GM18867 (cell line): ENCODE results near the gene DIPK1B.

Experiments
- ATAC-seq: cut with Tn5 transposase; IDR thresholded peaks from one replicate; pipeline ENCODE4 v1.9.1; 2021; ENCODE audit warnings: mild to moderate bottlenecking, moderate library complexity; ENCODE audit not compliant: unreplicated experiment

The DIPK1B gene

DNA sequence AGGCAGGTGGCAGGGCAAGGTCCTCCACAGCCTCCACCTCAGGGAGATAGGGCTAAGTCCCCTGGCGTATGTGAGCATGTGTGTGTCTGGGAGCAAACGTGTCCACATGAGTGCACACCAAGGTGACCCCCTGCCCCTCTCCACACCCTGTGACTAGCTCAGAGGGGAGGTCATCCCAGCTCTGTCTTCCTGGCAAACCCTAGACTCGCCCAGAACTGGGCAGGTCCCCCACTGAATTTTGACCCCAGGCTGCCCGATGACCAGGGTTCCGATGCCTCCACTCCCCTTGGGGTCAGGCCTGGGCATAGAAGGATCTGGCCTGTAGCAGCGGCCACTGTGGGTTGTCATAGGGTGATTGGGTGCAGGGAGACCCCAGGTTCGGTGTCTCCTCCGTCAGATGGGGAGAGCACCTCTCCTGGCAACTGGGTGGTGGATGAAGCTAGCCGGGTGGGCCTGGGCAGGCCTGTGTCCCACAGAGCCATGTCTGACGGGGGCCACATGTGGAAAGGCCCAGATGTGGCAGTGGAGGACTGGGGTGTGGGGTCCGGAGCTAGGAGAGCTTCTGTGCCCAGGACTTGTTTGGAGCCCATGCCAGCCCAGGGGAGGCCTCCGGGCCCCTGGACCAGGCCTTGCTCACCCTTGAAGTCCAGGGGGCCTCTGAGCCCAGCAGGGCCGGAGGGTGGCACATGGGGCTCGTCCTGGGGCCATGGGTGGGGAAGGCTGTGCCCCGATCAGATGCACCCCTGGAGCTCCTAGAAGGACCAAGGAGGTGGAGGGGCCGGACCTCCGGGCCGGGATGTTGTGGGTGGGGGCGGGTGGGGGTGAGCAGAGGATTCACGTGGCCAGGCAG lies 6.2 kb downstream of the DIPK1B start:
- ATAC-seq: no peak

DNA sequence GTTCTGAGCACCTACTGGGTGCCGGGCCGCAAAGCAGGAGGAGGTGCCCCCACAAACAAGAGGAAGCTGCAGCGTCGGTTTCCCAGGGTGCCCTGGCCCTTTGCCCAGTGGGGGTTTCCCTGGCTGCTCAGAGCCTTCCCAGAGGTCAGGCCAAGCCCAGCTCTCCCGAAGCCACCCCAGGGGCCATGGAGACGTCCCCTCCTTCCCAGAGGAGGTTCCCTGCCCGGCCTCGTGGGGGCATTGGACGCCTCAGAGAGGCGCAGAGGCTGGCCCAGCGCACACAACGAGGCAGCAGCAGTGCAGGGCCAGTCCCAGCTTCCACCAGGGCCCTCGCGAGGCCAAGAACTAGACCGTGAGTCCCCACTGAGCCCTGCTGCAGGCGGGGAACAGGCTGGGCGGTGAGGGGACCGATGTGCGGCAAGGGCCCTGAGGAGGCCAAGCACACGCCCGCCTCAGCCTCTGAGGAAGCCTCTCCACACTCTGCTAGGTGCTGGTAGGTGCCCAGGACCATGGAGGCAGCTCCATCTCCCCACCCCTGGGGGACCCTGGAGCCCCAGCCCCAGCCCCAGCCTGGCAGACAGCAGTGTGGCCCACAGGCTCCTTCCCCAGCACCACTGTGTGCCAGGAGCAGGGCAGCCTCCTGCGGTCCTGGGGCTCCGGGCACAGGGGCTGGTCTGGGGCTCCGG lies 7.0 kb downstream of the DIPK1B start:
- no peak for ATAC-seq

DNA sequence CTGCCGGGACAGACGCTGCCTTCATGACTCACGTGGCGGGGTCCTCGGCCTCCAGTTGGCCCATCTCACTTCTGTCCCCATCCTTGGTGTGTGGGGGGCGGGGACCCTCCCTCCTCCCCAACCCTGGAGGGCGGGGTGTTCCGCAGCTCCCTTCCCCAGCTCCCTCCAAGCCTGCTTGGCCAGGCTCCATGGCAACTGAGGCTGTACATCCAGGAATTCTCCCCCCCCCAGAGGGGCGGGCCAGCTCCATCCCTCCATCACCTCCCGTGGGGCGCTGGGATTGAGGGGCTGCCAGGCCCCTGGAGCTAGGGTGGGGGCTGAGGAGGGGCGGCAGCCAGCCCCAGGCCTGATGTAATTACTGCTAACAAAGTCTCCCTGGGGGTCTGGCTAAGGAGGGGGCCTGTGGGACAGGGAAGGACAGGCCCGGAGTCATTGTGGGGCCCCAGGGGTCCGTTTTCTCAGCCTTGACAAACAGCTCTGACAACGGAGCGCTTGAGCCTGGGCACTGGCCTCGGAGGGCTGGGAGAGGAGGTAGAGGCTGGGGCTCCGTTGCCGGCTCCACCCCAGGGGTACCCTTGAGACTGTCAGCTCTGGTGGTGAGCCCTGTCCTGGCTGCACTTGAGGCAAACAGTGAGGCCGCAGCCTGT lies 8.0 kb downstream of the DIPK1B start:
- ATAC-seq: no peak

DNA sequence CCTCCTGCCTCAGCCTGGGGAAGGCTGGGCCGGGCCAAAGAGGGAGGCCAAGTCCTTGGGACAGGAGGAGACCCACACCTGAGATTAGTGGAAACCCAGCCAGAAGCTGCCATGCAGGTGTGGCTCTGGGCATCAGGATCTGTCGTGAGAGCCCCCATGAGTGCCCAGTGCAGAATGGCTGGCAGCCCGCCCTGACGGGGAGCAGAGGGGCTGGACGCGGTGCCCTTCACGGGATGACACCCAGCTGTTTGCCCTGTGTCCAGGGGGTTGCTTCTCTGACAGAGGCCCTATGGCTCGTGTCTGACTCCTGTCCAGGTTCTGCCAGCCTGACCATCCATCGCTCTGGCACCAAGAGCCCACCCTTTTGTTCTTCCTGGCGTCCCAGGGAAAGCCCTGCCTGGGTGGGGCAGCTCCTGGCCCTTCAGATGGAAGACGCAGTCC lies 8.5 kb downstream of the DIPK1B start:
- ATAC-seq: no peak

DNA sequence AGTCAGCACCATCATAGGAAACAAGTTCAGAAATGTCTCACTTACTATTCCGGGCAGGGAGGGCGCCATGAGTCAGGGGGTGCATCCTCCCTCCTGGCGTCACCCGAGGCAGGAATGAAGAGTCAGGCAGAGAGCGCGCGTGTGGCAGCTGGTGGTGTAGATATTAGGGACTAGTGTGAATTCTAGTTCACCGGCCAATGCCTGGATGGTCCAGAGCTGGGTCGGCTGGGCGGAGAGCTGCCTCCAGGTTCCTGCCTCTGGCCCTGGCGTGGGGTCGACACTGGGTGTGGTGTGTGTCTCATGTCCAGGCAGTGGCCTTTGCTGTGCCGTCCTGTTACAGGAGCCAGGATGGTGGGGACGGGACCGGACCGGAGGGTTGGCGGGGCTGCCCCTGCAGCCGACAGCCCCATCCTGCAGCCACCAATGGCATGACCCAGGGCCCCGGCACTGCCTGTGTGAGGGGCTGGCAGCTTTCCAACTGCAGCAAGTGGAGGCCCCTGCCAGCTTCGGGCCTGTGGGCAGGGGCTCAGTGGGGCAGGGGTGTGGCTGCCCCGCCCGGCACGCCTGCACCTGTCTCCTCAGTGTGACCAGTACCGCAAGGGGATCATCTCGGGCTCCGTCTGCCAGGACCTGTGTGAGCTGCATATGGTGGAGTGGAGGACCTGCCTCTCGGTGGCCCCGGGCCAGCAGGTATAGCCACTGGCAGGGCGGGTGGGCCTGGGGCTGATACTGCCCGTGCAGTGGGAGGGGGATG lies 9.1 kb downstream of the DIPK1B start:
- ATAC-seq: no peak

DNA sequence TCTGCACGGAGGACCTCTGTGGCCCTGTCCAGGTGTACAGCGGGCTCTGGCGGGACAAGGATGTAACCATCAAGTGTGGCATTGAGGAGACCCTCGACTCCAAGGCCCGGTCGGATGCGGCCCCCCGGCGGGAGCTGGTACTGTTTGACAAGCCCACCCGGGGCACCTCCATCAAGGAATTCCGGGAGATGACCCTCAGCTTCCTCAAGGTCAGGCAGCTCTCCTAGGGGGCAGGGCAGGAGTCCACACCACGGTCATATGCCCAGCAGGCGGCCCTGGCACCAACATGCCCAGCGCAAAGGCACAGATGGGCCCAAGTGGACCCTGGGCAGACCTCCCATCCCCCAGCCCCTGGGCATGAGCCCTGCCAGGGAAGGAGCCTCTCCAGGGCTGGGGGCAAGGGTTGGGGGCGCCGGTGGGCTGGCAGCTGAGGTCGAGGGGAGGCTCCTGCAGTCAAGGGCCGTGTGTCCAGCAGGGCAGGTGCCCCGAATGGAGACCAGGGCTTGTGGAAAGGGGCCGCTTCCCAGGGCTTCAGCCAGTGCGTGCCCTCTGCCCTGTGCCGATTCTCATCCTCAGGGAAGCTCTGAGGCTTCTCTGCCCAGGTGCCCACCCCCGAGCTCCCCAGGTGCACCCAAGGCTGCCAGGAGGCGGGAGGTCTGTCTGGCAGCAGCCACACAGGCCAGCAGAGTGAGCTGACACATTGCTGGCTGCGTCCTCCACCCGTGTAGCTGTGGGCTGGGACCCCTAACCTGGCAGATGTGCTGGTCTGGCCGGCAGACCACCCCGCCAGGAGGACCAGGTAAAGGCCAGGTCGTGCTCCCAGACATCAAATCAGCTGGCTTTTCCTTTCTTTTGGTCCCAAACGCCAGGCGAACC lies 10.0 kb downstream of the DIPK1B start:
- no peak for ATAC-seq

DNA sequence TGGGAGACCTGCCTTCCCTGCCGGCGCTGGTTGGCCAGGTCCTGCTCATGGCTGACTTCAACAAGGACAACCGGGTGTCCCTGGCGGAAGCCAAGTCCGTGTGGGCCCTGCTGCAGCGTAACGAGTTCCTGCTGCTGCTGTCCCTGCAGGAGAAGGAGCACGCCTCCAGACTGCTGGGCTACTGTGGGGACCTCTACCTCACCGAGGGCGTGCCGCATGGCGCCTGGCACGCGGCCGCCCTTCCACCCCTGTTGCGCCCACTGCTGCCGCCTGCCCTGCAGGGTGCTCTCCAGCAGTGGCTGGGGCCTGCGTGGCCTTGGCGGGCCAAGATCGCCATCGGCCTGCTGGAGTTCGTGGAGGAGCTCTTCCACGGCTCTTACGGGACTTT lies 10.6 kb downstream of the DIPK1B start:
- no peak for ATAC-seq

DNA sequence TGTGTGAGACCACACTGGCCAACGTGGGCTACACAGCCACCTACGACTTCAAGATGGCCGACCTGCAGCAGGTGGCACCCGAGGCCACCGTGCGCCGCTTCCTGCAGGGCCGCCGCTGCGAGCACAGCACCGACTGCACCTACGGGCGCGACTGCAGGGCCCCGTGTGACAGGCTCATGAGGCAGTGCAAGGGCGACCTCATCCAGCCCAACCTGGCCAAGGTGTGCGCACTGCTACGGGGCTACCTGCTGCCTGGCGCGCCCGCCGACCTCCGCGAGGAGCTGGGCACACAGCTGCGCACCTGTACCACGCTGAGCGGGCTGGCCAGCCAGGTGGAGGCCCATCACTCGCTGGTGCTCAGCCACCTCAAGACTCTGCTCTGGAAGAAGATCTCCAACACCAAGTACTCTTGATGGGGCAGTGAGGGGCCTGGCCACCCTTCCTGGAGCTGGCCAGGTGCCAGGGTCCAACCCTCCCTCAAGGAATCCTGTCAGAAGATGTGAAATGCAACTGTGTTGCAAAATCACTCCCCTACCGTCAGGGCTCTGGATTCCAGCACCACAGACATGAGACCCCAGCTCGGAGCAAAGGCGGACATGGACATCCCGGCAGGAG lies 11.1 kb downstream of the DIPK1B start:
- ATAC-seq: no peak

DNA sequence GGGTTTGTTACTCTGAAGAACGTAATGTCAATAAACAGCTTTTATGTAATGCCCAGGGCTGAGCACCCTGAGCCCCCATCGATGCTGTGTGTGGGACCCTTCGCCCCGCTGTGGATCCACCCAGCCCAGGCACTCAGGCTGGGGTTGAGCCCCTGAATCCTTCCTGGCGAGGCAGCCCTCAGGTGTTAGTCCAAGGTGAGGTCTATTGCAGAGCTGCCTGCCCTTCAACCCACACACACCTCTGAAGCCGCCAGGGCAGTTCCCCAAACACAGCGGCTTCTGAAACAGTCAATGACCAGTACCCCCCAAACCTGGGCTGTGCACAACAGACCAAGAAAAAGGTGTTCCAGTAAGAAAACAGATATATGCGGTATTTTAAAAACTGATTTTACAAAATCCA lies 11.6 kb downstream of the DIPK1B start:
- ATAC-seq: no peak

DNA sequence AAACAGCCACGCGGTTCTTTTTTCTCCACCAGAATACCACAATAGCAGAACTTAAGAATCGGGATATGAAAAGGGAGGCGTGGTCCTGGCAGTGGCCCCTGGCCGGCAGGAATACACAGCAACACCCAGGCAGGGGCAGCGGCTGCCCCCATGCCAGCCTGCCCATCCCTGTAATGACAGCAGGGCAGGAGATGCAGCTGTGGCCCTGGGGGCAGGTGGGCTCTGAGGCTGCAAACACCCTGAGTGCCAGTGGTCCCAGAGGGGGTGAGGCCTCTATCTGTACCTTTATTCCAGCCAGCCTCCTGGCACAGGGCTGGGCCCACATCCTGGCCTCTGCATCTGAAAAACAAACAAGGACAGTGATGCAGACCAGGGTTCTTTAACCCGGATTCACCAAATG lies 12.4 kb downstream of the DIPK1B start:
- ATAC-seq: no peak

DNA sequence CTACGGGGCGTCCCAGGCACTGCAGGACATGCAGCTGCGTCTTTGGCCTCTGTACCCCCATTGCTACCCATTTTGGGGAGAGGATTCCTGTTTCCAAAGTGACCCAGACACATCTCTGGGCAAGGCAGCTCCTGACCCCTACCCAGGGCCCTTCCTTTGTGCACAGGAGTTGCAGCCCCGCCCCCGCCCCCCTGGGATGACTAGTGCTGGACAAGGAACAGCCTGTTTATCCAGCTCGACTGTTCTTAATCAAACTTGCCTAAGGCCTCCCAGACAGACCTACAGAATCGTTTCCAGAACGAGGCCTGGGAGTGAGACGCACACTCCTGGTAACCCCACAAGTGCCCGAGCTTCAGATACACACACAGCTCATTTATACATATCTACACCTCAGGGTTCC lies 13.2 kb downstream of the DIPK1B start:
- no peak for ATAC-seq

DNA sequence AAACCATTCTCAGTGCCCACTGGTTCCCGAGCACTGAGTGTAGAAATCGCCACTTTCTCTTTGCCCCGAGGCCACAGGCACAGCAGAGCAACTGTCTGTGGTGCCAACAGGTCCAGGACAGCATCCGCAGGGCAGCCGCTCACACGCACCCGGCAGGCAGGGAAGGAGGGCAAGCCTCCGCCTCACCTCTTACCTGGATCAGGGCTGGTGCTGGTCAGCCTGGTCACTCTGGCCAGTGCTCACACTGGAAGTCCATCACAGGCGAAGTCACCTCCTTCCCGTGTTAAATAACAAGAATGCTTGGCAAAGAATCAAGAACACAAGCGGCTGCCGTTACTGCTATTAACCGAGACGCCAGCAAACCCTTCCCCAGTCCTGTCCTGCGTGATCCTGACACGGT lies 13.7 kb downstream of the DIPK1B start:
- ATAC-seq: no peak

DNA sequence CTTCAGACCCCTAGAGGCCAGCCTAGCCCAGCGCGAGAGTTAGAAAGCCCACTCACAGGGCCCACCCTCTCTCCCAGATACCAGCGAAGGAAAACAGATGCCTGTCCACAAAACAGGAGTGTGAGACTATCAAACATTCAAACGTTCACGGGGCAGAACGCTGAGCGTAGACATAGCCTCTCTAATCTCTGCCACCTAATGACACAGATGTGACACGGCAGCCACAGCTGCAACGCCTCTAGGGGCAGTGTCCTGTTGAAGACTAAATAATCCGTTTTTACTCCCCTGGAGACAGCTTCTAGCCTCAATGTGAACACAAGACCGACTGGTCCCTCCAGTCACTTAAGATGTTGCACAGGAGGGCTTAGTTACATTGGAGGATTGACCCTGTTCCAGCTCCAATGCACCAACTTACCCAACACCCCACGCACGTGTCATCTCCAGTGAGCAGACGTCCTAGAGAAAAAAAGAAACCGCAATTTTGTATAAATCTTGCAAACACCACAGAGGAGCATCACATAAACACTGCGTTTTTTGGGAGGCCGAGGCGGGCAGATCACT lies 14.3 kb downstream of the DIPK1B start:
- ATAC-seq: no peak

DNA sequence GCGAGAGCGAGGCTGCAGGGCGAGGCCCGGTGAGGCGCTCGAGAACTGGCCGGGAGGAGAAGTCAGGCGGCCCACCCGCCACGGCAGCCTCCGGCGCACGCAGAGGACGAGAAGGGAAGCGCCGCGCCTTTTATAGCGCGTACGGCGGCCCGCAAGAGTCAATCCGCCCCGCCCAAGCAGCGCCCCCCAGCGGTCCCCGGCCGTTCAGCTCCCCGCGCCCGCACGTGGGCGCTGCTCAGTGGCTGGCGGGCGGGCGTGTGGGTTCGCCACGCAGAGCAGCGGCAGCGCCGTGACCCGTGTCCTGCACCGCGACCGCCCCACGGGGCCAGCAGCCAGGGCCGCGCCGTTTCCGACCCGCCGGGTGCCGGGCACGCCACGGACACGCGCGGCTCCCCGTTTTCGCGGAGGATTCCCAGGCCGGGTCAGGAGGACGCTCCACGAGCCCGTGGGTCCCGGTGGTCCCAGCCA lies 15.7 kb downstream of the DIPK1B start:
- ATAC-seq: peak; percentile 72

DNA sequence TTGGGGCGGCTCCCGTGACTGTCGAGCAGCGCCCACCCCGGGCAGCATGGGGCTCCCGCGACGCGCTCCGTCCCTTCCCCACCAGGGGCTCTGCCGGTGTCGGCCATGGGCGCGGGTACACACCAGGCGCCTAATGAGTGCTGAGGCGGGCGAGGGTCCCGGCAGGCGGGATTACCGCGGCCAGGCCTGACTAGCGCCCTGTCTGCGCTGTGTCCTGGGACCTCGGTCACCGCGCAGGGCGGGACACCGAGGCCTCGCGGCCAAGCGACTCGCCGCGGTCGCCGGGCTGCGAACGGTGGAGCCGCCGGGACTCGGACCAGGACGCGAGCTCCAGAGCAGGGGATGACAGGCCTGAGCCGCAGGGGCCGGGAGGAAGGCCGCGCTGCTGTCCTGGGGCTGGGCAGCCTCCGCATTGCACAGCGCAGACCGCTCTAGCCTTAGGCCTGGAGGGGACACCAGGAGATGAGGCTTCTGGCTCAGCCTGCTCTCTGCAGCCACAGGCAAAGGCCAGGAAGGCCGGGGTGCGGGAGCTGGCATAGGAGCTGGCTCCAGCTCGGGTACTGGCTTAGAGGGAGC lies 16.3 kb downstream of the DIPK1B start:
- ATAC-seq: peak; percentile 16

DNA sequence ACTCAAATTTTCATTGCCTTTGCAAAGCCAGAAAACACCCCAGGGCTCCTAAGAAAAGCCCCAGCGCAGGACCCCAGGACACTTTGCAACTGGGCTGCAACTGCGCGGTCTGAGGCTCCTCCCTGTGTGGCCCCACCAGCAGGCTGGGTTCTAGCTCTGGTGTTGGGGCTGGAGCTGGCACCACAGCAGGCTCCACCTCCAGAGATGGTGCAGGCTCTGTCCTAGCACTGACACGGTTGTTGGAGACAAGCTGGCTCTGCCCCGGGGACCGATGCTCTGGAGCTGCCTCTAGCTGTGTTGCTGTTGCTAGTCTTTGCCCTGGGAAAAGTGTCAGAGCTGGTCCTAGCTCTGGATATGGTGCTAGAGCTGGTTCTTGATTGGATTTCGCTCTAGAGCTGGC lies 16.8 kb downstream of the DIPK1B start:
- no peak for ATAC-seq

DNA sequence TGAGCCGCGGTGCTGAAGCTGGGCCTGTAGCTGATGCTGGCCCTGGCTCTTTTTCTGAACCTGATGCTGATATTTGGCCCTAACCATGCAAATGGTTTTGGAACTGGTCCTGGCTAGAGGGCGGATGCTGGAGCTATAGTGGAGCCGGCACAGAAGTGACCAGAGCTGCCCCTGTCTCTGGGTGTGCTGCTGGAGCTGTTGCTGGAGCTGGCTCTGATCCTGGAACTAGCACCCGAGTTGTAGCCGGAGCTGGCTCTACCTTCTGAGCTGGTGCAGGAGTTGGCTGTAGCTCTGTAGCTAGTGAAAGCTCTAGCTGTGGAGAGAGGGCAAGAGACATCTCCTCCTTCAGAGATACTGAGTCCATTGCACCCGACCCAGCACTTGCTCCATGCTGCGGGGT lies 17.6 kb downstream of the DIPK1B start:
- no peak for ATAC-seq

DNA sequence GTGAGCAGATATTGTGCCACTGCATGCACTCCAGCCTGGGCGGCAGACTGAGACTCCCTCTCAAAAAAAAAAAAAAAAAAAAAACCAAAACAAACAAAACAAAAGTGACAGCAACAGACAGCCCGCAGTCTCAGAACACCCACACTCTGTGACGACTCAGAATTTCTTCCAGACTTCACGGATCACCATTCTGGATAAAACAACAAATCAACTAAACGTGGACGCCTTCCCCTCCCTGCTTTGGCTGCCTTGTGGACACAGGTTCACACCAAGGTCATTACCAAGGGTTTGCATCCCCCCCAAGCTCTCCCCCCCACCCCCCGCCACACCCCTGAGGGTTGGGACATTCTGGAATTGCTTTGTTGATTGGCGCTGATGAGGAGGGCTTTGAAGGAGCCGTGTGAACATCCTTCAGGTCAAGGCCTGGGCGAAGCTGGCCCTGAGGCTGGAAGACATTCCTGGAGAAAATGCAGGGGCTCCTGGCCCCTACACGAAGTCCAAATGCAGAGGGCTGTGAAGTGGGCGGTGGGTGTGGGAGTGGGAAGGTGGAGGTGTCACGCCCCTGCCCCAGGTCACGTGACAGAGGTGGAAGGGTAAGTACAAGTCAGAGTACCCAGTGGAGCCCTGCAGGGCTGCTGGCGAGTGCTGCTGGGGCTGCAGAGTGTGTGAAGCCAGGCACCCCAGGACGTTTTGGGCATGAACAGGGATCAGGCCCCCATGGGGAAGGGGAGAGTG lies 20.2 kb downstream of the DIPK1B start:
- ATAC-seq: no peak
